Measurements from ENCODE around the gene UBE2N.
"Not testable (repeated sequence)": the region's sequence is repeated elsewhere in the genome, so short reads cannot be mapped to it uniquely, and the experiment has no call there.

Gene UBE2N

DNA sequence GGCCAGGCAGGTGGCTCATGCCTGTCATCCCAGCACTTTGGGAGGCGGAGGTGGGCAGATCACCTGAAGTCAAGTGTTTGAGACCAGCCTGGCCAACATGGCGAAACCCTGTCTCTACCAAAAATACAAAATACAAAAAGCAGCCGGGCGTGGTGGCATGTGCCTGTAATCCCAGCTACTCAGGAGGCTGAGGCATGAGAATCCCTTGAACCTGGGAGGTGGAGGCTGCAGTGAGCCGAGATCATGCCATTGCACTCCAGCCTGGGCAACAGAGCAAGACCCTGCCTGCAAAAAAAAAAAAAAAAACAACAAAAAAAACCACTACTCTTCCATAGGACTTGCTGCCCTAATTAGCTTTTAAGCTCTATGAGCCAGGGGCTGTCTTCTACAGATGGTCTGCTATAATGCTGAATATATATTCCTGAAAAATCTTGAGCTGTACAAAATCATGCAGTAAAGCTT is 59.7 kb downstream of the UBE2N start:
- DNase-seq, result not testable (repeated sequence)

DNA sequence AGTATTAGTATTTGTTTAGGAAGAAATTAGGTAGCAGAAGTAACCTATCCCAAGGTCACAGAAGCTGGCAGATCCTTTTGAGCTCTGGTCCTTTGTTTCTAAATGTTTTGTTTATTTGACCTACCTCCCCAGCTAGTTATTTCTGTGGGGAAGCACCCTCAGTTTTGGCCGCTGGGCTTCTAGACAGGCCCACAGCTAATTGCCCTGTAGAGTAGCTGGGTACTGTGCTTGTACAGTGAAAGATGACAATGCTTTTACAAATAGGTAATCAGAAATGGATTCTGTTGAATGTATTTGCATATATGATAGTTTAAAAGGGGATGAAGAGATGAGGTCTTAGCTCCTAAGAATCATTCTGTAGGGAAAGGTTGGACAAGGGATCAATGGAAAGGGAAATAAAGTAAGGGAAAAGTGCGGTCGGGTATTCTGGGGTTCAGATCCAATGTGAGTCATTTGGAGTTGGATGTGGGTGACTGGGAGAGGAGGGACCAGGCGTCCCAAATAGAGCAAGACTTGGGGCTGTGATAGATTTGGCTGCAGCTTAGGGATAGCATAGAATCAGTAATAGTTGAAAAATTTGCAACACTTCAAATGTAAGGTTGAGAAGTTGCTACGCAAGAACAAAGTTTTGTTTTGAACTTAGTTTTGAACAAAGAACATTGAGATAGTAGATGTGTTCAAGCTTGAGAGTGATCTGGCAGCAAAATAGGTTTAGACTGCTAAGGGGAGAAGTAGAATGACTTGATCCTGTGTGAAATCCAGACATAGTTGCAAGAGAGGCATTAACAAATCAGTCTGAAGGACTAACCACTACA is 60.4 kb downstream of the UBE2N start:
- DNase-seq, result no peak

DNA sequence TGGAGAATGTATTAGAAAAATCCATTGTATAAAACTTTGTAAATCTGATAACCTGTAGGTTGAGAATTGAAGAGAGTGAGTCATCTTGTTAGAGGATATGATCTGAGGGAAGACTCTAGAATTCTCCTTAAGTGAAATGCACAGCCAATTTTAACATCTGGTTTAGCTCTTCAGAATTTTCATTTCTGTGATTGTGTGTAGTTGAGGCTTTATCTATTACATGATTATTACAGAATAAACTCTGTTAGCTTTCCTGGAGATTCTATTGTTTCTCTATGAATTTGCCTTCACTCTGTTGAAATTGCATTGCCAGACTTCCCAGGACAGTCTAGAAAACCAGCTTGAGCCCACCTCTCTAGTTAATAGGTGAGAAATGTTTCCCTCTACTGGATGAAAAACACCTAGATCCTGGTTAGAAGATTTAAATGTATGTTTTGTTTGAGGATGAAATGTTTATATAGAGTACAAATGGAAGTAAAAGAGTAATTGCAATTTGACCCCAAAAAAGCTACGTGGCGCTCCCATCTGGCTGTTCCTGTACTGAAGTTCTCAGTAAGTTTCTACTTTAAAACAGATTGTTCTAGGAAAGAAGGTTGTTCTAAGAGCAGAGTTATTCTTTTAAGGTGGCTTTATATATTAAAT is 61.1 kb downstream of the UBE2N start:
- no peak for DNase-seq

DNA sequence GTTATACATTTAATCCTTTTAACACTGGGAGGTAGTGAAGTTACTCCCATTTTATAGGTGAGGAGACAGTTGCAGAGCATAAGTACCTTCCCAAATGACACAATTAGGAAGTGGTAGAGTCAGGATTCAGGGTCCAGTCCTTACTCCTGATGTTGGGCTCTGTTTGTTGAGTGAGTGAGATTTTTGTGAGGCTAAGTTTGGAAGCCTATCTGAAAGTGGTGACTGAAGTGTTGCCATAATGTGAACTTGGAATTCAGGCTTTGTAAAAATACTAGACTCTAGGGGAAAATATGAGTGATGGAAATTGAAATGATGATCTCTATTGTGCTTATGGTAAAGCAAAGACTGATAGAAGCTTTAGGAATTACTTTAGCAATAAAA is 61.8 kb downstream of the UBE2N start:
- DNase-seq, result no peak

DNA sequence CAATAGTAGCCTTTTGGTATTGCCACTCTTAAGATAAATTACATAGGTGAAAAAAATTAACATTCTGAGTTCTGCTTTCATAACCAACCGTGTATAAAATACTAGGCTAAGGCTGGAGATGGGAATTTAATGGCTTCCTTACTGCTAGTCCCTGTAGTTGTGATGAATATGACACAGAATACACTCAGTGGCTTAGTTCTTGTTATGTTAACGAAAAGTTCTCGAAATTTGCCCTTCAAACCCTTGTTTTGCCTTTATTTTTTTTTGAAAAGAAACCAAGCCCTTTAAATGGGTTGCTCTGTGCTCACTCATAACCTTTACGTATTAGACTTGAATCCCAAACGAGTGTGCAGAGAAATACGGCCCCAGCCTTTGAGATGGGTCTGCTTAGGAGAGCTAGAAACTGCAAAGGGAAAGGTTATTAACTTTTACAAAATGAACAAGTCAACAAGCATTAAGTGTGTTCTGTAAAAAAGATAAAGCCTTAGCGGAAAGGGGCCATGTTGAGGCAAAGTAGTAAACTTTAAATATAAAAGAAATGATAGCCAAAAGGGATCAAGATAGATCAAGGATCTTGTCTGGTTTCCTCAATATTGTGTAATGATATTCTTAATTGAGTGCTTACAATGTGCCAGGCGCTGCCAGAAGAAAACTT is 62.3 kb downstream of the UBE2N start:
- peak in 1 of 58 donors; percentile 11 for DNase-seq

DNA sequence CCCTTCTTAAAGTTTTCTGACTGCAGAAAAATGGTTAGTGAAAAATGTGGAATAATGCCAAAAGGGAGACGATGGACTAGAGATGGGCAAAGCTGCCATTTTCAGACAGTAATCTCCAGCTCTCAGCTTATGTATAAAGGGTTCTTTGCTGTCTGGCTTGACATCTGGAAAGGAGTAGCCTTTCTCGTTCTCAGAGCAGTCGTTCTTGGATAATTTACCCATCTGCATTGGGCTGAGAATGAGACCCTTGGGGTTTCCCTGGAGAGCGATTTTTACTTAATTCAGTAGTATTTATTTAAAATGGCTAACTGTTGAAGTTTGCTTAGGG is 62.8 kb downstream of the UBE2N start:
- DNase-seq, result no peak

DNA sequence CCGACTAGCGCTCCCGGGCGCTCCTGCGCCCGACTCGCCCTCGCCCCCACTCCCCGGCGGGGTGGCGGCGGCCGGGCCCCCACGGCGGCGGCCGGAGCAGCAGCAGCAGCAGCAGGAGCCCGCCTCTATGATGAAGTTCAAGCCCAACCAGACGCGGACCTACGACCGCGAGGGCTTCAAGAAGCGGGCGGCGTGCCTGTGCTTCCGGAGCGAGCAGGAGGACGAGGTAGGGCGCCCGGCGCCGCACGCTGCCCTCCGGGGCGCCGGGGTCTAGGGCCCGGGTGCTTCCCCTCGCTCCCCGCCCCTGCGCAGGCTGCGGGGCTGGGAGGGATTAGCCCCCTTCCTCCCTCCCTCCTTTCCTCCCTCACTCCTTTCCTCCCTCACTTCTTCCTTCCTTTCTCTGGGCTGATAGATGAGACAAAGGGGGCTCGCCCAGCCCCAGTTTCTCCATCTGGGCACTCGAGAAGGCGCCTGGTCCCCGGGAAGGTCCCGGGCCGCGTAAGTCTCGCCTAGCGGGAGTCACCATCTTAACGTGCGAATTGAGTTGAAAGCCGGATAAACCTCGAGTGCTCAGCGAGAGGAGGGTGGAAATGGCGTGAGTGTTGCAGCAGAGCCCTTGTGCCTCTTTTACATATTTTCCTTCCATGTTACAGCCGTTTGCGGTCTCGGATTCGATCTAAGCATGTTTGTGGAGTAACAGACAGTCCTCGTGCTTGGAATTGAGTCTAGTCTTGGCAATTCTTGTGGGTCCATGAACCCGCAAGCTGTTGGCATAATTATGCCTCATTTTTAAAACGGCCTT is 63.4 kb downstream of the UBE2N start:
- peak in 33 of 58 donors; percentile 10 to 61 (median 25) for DNase-seq

DNA sequence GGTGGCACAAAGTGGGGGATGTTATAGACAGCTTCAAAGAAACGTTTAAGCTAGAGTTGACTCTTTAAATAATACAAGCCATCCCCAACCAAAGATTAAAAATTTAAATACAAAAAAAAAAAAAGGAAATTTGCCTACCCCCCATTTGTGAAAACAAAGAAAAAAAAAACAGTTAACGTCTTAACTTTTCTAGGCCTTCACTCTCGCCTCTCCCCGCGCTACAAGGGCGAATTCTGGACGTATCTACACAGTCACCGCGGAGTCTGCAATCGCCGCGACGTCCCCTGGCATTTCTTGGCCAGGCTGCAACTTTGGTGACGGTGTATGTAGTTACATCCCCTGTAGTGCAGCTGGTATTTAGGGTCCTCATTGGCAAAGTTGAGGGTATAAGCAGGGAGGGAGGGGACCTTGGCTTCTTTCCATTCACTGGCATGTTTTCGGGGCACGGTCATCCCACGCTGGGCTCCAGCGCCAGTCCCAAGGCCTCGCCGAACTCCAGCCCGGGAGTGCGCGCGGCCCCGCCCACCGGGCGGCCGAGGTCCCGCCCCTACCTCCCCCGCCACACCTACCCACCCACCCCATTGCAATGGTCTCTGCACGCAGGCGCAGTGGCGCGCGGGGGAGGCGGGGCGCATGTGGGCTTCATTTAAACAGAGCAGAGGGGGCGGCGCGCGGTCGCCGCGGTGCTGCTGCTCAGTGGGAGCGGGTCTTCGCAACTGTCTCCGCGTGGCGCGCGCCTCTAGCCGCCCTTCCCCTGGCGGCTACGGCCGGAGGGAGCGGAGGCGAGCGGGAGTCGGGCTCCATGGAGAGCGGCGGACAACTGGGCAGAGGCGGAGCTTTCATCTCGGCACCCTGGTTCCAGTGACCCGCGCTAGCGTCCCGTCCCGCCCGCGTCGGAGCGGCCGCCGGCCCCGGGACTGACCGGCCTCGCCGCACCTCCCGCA is 64.2 kb downstream of the UBE2N start, which contains the start of gene NUDT4:
TSS of gene NUDT4 (plus strand) at position 674 of the 944 bp plus-strand sequence. CDS start 398 bp downstream, outside the sequence.
- peak; percentile 53 to 98 (median 92) for DNase-seq

DNA sequence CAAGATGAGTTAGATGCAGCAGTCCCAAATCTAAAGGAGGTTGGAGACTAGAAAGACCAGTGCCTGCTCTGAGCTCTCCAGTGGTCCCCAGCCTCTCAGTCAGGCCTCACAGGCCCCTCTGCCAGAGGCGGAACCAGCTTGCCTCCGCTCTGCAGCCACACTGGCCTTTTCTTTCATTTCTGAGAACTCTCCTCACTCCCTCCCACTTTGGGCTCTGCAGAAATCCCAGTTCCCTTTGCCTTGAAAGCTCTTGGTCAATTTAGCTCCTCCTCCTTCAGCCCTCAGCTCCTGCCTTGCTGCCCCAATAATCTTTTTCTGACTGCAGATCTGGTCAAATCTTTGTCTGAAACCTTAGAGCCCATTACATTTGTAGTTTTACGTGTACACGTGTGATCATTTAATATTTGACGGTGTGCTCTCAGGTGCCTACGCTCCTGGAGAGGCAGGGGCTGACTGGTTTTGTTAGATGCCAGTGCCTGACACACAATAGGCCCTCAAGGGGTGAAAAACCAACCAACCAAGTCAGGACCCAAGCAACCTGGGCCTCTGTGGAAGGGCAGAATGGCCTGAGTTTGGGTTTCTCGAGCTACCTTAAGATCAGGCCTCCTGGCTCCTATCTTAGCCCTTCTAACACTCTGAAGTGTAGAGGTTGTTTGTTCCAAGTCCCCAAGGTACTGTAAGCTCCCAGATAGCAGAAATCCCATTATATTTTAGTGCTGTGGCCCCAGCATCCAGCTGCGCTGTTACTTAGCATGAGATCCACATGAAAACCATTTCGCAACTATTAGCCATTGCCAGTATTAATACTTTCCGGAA is 65.1 kb downstream of the UBE2N start:
- DNase-seq, result peak in 27 of 58 donors; percentile 8 to 54 (median 22)

DNA sequence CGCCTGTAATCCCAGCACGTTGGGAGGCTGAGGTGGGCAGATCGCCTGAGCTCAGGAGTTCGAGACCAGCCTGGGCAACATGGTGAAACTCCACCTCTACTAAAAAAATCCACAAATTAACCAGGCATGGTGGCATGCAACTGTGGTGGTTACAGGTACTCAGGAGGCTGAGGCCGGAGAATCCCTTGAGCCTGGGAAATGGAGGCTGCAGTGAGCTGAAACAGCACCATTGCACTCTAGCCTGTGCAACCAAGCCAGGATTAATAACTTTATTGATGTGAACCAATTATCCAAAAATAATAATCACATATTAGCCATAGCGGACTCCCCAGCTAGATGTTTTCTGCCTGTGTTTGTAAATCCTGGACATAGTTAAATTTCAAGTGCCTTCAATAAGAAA is 65.8 kb downstream of the UBE2N start:
- DNase-seq, result no peak

DNA sequence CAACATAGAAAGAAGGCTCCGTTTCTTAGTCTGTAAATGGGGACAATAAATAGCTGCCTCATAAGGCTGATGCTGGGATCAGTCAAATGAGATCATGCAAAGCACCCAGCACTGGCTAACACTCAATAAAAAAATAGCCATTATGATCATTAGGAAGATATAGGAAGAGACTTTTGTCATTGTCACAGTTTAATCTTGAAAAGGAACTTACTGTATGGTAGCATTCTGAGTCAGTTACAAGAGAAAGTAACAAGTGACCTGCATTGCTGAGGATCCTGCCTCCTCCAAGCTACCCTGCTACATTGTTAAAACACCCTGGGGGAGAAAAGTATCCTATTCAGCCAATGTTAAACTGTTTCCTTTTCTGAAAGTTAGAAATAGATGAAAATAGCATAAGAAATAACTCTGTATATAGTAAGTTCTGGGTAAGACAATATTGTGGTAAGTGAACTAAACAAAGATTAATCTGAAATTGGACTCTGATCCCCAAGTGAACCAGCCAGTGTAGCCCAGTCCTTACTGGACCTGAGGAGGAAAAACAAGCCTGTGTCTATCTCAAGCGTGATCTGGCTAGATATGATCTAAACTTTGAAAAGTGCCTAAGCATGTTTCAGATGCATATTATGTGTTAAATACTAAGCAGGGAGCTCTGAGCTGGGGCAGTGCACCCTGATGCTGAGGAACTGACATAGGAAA is 67.6 kb downstream of the UBE2N start:
- no peak for DNase-seq

DNA sequence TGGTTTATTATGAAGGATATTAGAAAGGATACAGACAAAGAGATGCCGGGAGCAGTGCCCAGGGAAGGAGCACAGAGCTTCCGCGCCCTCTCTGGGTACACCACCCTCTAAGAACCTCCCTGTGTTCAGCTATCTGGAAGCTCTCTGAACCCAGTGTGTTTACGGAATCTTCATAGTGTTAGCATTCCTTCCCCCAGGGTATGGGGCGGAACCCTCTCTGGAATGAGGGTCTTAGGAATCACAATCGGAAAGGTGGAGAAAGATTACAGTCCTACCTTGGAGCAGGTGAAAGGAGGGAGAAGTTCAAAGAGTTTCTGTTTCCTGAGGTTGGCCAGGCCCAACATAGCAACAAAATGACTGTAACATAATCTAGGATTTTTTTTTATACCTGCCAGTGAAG is 70.8 kb downstream of the UBE2N start:
- DNase-seq, result no peak

DNA sequence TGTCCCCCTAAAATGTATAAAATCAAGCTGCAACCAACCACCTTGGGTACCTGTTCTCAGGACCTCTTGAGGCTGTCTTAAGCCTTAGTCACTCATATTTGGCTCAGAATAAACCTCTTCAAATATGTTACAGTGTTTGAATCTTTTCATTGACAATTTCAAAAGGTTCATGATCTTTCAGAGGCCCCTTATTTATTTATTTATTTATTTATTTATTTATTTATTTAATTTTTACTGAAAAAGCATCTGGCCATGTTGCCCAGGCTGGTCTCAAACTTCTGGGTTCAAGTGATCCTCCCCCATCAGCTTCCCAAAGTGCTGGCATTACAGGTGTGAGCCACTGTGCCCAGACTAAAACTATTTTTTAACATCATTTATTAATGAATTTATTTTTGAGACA is 72.2 kb downstream of the UBE2N start:
- no peak for DNase-seq

DNA sequence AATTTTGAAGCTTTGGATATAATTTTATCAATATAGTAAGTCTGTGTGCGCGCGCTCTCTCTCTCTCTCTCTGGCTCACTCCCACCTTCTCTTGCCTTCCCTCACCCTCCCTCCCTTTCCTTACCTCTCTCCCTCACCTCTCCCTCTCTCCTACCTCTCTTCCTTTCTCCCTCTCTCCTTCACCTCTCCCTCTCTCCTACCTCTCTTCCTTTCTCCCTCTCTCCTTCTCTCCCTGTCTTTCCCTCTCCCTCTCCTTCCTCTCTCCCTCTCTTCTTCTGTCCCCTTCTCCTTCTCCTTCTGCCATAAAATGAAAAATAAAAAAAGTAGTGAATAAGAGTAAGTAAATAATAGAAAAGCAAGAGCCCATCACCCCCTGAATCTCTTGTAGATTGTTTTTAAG is 73.0 kb downstream of the UBE2N start:
- DNase-seq, result no peak

DNA sequence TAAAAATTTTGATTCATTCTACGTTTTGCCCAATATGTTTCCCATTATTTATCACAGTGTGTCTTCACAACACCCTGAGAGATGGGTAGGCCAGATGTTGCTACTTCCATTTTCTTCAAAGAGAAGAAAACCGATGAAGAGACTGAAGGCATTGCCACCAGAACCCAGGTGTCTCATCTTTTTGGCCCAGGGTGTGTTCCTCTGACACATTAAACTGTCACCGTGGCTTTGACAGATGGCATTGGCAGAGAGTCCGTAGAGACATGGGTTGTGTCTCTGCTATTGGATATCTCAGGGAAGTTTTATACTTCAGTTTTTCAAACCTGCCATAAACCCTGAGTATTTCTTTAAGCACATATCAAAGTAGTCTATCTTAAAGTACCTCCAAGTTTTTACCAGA is 75.3 kb downstream of the UBE2N start:
- no peak for DNase-seq

DNA sequence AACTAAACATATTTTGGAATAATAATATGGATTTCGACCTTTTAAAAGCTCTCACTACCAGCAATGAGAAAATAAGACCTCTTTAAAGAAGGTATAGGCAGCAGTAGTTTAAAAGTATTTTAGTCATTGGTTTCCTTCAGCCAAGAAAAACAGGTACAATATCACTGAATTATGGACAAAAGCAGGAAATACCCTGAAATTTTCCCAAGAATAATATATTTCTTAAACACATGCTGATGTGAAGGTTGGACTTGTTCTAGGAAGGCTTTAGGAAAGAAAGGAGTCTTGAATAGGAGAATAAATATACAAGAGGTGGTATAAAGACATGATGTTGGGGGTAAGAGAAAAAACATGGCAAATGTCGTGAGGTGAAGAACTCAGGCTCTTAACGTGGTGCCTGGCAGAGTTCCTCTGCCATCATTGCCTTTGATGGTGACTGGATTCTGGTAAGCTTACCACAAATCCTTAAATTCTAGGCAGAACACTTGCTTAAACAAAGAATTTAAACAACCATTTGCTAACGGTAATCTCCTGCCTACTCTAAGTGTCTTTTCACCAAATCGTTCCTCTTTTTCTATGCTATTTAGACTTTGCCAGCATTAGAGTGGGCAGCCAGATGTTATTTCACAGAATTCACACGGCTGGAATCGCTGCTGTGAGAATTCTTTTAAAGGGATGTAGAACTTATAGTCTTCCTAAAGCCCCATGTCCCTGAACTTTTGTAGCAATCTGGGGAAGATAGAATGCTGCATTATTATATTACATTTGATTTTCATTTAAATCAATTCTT is 75.9 kb downstream of the UBE2N start:
- no peak for DNase-seq

DNA sequence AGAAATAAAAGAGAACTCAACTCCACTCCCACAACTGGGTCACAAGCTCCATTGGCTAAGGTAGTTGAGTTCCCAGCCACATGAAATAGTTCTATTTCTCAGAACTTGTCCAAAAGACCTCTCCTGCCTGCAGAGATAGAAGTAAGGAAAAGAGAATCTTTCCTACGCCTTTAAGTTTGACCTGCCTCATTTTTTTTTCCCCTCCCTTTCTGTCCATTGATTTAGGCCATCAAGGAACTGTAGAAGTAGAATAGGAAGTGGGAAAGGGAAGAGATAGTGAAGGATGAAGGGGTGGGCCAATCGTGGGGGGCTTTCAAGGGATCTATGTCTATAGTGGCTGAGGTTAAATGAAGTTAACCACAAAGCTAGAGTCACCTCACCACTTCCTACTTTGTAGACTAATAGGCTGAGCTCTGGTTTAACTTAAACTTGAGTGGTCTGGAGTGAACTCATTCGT is 77.9 kb downstream of the UBE2N start:
- no peak for DNase-seq
